ENCODE data around the gene ACP6. TPM values are rescaled to one million over a fixed set of nuclear protein-coding genes. Genes with fewer than 3 reads are reported as not detected.
"Not testable (repeated sequence)": the region's sequence is repeated elsewhere in the genome, so short reads cannot be mapped to it uniquely, and the experiment has no call there.

The ACP6 gene
- total RNA-seq, 1 experiment from 2014 or later: 14.4 TPM

DNA sequence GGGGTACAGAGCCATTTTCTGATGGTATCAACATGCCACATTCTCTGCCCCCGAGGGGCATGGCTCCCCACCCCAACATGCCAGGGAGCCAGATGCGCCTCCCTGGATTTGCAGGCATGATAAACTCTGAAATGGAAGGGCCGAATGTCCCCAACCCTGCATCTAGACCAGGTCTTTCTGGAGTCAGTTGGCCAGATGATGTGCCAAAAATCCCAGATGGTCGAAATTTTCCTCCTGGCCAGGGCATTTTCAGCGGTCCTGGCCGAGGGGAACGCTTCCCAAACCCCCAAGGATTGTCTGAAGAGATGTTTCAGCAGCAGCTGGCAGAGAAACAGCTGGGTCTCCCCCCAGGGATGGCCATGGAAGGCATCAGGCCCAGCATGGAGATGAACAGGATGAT lies 50.6 kb downstream of the ACP6 start:
- TF ChIP-seq EZH2 (IDR thresholded peaks at IDR 0.05; ENCODE audit: borderline replicate concordance, low read depth, low read length, poor library complexity, severe bottlenecking): no peak
- TF ChIP-seq, protein P1, sequence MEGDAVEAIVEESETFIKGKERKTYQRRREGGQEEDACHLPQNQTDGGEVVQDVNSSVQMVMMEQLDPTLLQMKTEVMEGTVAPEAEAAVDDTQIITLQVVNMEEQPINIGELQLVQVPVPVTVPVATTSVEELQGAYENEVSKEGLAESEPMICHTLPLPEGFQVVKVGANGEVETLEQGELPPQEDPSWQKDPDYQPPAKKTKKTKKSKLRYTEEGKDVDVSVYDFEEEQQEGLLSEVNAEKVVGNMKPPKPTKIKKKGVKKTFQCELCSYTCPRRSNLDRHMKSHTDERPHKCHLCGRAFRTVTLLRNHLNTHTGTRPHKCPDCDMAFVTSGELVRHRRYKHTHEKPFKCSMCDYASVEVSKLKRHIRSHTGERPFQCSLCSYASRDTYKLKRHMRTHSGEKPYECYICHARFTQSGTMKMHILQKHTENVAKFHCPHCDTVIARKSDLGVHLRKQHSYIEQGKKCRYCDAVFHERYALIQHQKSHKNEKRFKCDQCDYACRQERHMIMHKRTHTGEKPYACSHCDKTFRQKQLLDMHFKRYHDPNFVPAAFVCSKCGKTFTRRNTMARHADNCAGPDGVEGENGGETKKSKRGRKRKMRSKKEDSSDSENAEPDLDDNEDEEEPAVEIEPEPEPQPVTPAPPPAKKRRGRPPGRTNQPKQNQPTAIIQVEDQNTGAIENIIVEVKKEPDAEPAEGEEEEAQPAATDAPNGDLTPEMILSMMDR (conservative IDR thresholded peaks at IDR 0.05; ENCODE audit: low read depth, low read length): no peak
- Histone ChIP-seq H3K27ac (ENCODE audit: low read depth, low read length, poor library complexity, severe bottlenecking) (no peak overlapping the region), H3K9me3 (ENCODE audit: low read depth, low read length, poor library complexity, severe bottlenecking) (no peaks in the 10 kb centered on the region), H3K4me3 (ENCODE audit: low read depth, low read length, poor library complexity, severe bottlenecking) (no peak overlapping the region), H3K27me3 (replicated peaks; ENCODE audit: insufficient read depth, low read depth, low read length, poor library complexity) (no peaks in the 10 kb centered on the region), H3K36me3 (ENCODE audit: insufficient read depth, low read length, poor library complexity, severe bottlenecking) (peaks cover 64% of the 10 kb centered on the region), H3K4me1 (ENCODE audit: insufficient read depth, low read length, poor library complexity, severe bottlenecking) (no peaks in the 10 kb centered on the region)
- POLR2A ChIA-PET (ENCODE audit: low non-redundant PET): no interaction called here
- CTCF ChIA-PET: no interaction called here
- intact Hi-C loops (cut with micrococcal nuclease; ENCODE audit: unreplicated experiment): no loop called here
- no TSS peak for BruUV-seq (replicated peaks)
- DNase-seq (ENCODE audit: low spot score): no peak

DNA sequence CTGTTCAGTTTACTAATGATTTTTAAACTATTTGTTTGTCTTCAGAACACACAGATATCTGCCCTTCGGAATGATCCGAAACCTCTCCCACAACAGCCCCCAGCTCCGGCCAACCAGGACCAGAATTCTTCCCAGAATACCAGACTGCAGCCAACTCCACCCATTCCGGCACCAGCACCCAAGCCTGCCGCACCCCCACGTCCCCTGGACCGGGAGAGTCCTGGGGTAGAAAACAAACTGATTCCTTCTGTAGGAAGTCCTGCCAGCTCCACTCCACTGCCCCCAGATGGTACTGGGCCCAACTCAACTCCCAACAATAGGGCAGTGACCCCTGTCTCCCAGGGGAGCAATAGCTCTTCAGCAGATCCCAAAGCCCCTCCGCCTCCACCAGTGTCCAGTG lies 51.6 kb downstream of the ACP6 start:
- no TSS peak for BruUV-seq (replicated peaks)

DNA sequence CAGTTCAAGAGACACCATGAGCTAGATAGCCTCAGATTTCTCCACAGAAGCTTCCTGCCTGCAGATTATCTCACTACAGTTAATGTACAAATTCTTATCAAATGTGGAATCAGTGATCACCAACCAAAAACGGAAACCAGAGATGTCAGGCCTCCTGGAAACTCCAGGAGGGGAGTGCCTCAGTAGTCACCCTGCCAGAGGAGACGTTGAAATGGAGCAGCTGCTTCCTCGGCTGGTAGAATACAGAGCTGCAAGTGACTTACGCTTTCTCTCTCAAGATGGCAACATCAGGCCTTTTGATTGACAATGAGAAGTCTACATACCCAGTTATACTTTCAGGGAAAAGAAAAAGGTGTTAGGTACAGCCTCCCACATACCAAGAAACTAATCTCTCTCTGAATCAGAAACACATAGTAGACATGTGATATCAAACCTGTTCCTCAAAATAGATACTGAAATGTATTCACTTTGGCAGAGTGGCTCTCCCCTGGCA lies 52.2 kb downstream of the ACP6 start:
- no peaks in the 10 kb centered on the region for H3K9me3 ChIP-seq (ENCODE audit: low read depth, low read length, poor library complexity, severe bottlenecking)
- H3K27ac ChIP-seq (ENCODE audit: low read depth, low read length, poor library complexity, severe bottlenecking): no peak overlapping the region
- H3K4me1 ChIP-seq (ENCODE audit: insufficient read depth, low read length, poor library complexity, severe bottlenecking): peaks cover 5% of the 10 kb centered on the region
- no peak for TF ChIP-seq EZH2 (IDR thresholded peaks at IDR 0.05; ENCODE audit: borderline replicate concordance, low read depth, low read length, poor library complexity, severe bottlenecking)
- TF ChIP-seq, protein P1 (conservative IDR thresholded peaks at IDR 0.05; ENCODE audit: low read depth, low read length): no peak
- intact Hi-C loops (cut with micrococcal nuclease; ENCODE audit: unreplicated experiment): no loop called here
- POLR2A ChIA-PET (ENCODE audit: low non-redundant PET): no interaction called here
- peaks cover 72% of the 10 kb centered on the region for H3K36me3 ChIP-seq (ENCODE audit: insufficient read depth, low read length, poor library complexity, severe bottlenecking)
- no peak overlapping the region for H3K4me3 ChIP-seq (ENCODE audit: low read depth, low read length, poor library complexity, severe bottlenecking)
- CTCF ChIA-PET: interaction anchor here (1.0 kb wide), 1 partner anchor 9 kb away, joined by 3 read pairs; no protein-coding TSS in a partner anchor
- H3K27me3 ChIP-seq (replicated peaks; ENCODE audit: insufficient read depth, low read depth, low read length, poor library complexity): no peaks in the 10 kb centered on the region
- no TSS peak for BruUV-seq (replicated peaks)
- DNase-seq (ENCODE audit: low spot score): peak; percentile 25

More for the DNA sequence above, 51.6 kb downstream of the ACP6 start:
- no peaks in the 10 kb centered on the region for H3K9me3 ChIP-seq (ENCODE audit: low read depth, low read length, poor library complexity, severe bottlenecking)
- DNase-seq (ENCODE audit: low spot score): no peak
- peaks cover 68% of the 10 kb centered on the region for H3K36me3 ChIP-seq (ENCODE audit: insufficient read depth, low read length, poor library complexity, severe bottlenecking)
- no peak overlapping the region for H3K27ac ChIP-seq (ENCODE audit: low read depth, low read length, poor library complexity, severe bottlenecking)
- H3K27me3 ChIP-seq (replicated peaks; ENCODE audit: insufficient read depth, low read depth, low read length, poor library complexity): no peaks in the 10 kb centered on the region
- ChIA-PET POLR2A (ENCODE audit: low non-redundant PET) (no interaction called here), CTCF (no interaction called here)
- H3K4me3 ChIP-seq (ENCODE audit: low read depth, low read length, poor library complexity, severe bottlenecking): no peak overlapping the region
- no peak for TF ChIP-seq EZH2 (IDR thresholded peaks at IDR 0.05; ENCODE audit: borderline replicate concordance, low read depth, low read length, poor library complexity, severe bottlenecking)
- TF ChIP-seq, protein P1 (conservative IDR thresholded peaks at IDR 0.05; ENCODE audit: low read depth, low read length): no peak
- intact Hi-C loops (cut with micrococcal nuclease; ENCODE audit: unreplicated experiment): no loop called here
- no peaks in the 10 kb centered on the region for H3K4me1 ChIP-seq (ENCODE audit: insufficient read depth, low read length, poor library complexity, severe bottlenecking)

DNA sequence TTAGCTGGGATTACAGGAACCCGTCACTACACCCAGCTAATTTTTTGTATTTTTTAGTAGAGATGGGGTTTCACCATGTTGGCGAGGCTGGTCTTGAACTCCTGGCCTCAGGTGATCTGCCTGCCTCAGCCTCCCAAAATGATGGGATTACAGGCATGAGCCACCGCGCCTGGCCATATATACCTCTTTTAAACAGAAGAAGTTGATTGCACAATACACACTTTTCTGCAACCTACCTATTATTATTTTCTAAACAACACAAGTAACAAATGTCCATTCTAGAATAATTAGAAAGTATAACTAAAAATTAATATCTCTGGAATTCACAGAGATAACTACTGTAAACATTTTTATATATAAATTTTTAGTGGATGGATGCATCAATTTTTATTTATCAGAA lies 55.4 kb downstream of the ACP6 start:
- intact Hi-C loops (cut with micrococcal nuclease; ENCODE audit: unreplicated experiment); BruUV-seq (replicated peaks); H3K27ac ChIP-seq (ENCODE audit: low read depth, low read length, poor library complexity, severe bottlenecking); POLR2A ChIA-PET (ENCODE audit: low non-redundant PET); CTCF ChIA-PET; H3K9me3 ChIP-seq (ENCODE audit: low read depth, low read length, poor library complexity, severe bottlenecking); H3K27me3 ChIP-seq (replicated peaks; ENCODE audit: insufficient read depth, low read depth, low read length, poor library complexity); H3K4me1 ChIP-seq (ENCODE audit: insufficient read depth, low read length, poor library complexity, severe bottlenecking); DNase-seq (ENCODE audit: low spot score); H3K4me3 ChIP-seq (ENCODE audit: low read depth, low read length, poor library complexity, severe bottlenecking): not testable (repeated sequence)
- peaks cover 78% of the 10 kb centered on the region for H3K36me3 ChIP-seq (ENCODE audit: insufficient read depth, low read length, poor library complexity, severe bottlenecking)
